ENCODE results near the gene SMARCD3. TPM values are rescaled to one million over a fixed set of nuclear protein-coding genes. Genes with fewer than 3 reads are reported as not detected.

SMARCD3 gene
- total RNA-seq, 4 donors from 2014 or later: 4.8 to 19.8 (median 13.5) TPM

- 44 to 50% methylated on average over 11 of the region's 11 CpGs for WGBS, 2 donors
- H3K4me3 ChIP-seq (ENCODE audit: low read depth, poor library complexity, severe bottlenecking): no peak overlapping the region
- peak in 1 of 2 donors; percentile 69 for DNase-seq (ENCODE audit: low spot score in 2 of 2)
- TF ChIP-seq POLR2A (IDR thresholded peaks at IDR 0.05) (no peak), CTCF (IDR thresholded peaks at IDR 0.05) (no peak)
- intact Hi-C loops (cut with DNase I; ENCODE audit: low total_unique reads): no loop called here
Measured at GRCh38 chr7:151239837-151240459, 8.5 kb downstream of the SMARCD3 start.

GRCh38 chr7:151238924-151239836 is 9.3 kb downstream of the SMARCD3 start:
- 88% methylated on average over 25 of the region's 25 CpGs for WGBS, 2 donors
- intact Hi-C loops (cut with DNase I; ENCODE audit: low total_unique reads): no loop called here
- TF ChIP-seq CTCF (IDR thresholded peaks at IDR 0.05) (no peak), POLR2A (IDR thresholded peaks at IDR 0.05) (no peak)

GRCh38 chr7:151238190-151238810 is 10.2 kb downstream of the SMARCD3 start:
- DNase-seq (ENCODE audit: low spot score in 2 of 2): peak in 1 of 2 donors; percentile 79
- intact Hi-C loops (cut with DNase I; ENCODE audit: low total_unique reads): no loop called here
- WGBS, 2 donors: 65 to 82% methylated on average over 16 to 17 of the region's 17 CpGs

More at GRCh38 chr7:151238924-151239836, 9.3 kb downstream of the SMARCD3 start:
- H3K4me3 ChIP-seq (ENCODE audit: low read depth, poor library complexity, severe bottlenecking): no peak overlapping the region
- DNase-seq (ENCODE audit: low spot score in 2 of 2): peak in 1 of 2 donors; percentile 82

GRCh38 chr7:151237244-151238189 is 11.0 kb downstream of the SMARCD3 start:
- WGBS, 2 donors: 89% methylated on average over 40 to 44 of the region's 44 CpGs
- TF ChIP-seq CTCF (IDR thresholded peaks at IDR 0.05): no peak
- no peak overlapping the region for H3K4me3 ChIP-seq (ENCODE audit: low read depth, poor library complexity, severe bottlenecking)
- peak in 1 of 2 donors; percentile 83 for DNase-seq (ENCODE audit: low spot score in 2 of 2)
- intact Hi-C loops (cut with DNase I; ENCODE audit: low total_unique reads): no loop called here

More at GRCh38 chr7:151238190-151238810, 10.2 kb downstream of the SMARCD3 start:
- TF ChIP-seq CTCF (IDR thresholded peaks at IDR 0.05) (no peak), POLR2A (IDR thresholded peaks at IDR 0.05) (no peak)
- H3K4me3 ChIP-seq (ENCODE audit: low read depth, poor library complexity, severe bottlenecking): no peak overlapping the region

GRCh38 chr7:151236406-151236805 is 12.1 kb downstream of the SMARCD3 start:
- intact Hi-C loops (cut with DNase I; ENCODE audit: low total_unique reads): no loop called here
- TF ChIP-seq CTCF (IDR thresholded peaks at IDR 0.05) (no peak), POLR2A (IDR thresholded peaks at IDR 0.05) (no peak)
- WGBS, 2 donors: 91 to 93% methylated on average over 13 of the region's 13 CpGs
- no peak overlapping the region for H3K4me3 ChIP-seq (ENCODE audit: low read depth, poor library complexity, severe bottlenecking)
- no peak for DNase-seq (ENCODE audit: low spot score in 2 of 2)

Data from lower leg skin (tissue), 4 donors.